ENCODE measurements around the gene DTNB. TPM values are rescaled to one million over a fixed set of nuclear protein-coding genes. Genes with fewer than 3 reads are reported as not detected.

The DTNB gene
- total and polyA plus RNA-seq, 2 of the 4 experiments (the other 2 are of a cell fraction) = 3.8 to 5.3 TPM

DNA sequence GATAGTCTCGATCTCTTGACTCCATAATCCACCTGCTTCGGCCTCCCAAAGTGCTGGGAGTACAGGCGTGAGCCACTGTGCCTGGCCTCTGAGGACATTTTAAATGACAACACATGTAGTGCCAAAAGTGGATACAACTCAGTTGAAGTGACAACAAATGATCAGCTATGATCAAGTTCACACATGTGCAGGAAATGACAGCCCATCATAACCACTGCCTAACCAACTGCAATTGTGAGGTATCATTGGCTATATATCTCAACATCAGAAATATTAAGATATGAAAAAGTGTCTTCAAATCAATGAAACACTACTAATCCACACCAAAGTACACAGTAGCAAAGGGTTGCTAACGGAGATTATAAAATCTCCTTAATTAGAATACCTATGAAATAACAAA, 84.8 kb downstream of the DTNB start:
- no peaks in the 10 kb centered on the region for H3K9me3 ChIP-seq (ENCODE audit: control insufficient read depth, insufficient read depth, low read length)
- H3K4me2 ChIP-seq (ENCODE audit: low read depth, low read length) = no peak overlapping the region
- ChIA-PET CTCF (no interaction called here), POLR2A (ENCODE audit: unreplicated experiment) (no interaction called here)
- no peak overlapping the region for H2BK5ac ChIP-seq (ENCODE audit: low read depth, low read length, poor library complexity, severe bottlenecking)
- TF ChIP-seq RCOR1 (IDR thresholded peaks at IDR 0.05; ENCODE audit: insufficient replicate concordance, low read length) = no peak
- no peak overlapping the region for H2AFZ ChIP-seq (replicated peaks; ENCODE audit: low read length, poor library complexity)
- no peak overlapping the region for H2BK15ac ChIP-seq (ENCODE audit: low read depth, low read length)
- no peak overlapping the region for H2AK9ac ChIP-seq (replicated peaks; ENCODE audit: low read depth, low read length, poor library complexity)
- no peak for ATAC-seq (ENCODE audit: low read depth)
- intact Hi-C loops (cut with micrococcal nuclease) (no loop called here), in situ Hi-C loops (cut with MboI; ENCODE audit: low sequenced_read_pairs) (no loop called here), dilution Hi-C loops (cut with HindIII; ENCODE audit: low sequenced_read_pairs, unreplicated experiment) (no loop called here)
- no peak overlapping the region for H4K8ac ChIP-seq (ENCODE audit: low read depth in 2 of 2, low read length in 2 of 2)
- WGBS, 2 experiments (ENCODE audit: extremely low coverage in 2 of 2, insufficient read length in 1 of 2) = 100% methylated on average over 2 of the region's 4 CpGs; no CpG with 5 or more reads in 1 of the 2 experiments
- no peak overlapping the region for H3K23ac ChIP-seq (ENCODE audit: low read depth, low read length)
- H2AK5ac ChIP-seq (ENCODE audit: low read depth, low read length) = no peak overlapping the region
- H2BK120ac ChIP-seq (ENCODE audit: low read depth, low read length) = no peak overlapping the region
- H3K56ac ChIP-seq (ENCODE audit: extremely low read depth, insufficient read depth, low read length) = no peak overlapping the region
- H3K18ac ChIP-seq (ENCODE audit: low read depth, low read length) = no peak overlapping the region
- no TSS peak for BruUV-seq (replicated peaks)
- no peak for DNase-seq
- H3K4me3 ChIP-seq (ENCODE audit: insufficient read depth, low read depth, low read length) = no peak overlapping the region
- peaks cover 4% of the 10 kb centered on the region; the same call in 1 of the 2 replicates for H3K9me1 ChIP-seq (ENCODE audit: insufficient read depth, low read length)
- H4K5ac ChIP-seq (ENCODE audit: low read depth, low read length) = no peak overlapping the region
- no peak overlapping the region for H3K9ac ChIP-seq (ENCODE audit: low read depth, low read length)
- no peak overlapping the region for H4K91ac ChIP-seq (ENCODE audit: insufficient read depth, low read depth, low read length)
- H3K36me3 ChIP-seq (ENCODE audit: control insufficient read depth, insufficient read depth, low read length) = no peaks in the 10 kb centered on the region
- H4K20me1 ChIP-seq (ENCODE audit: insufficient read depth, low read length) = no peaks in the 10 kb centered on the region
- H2BK20ac ChIP-seq (ENCODE audit: low read depth, low read length) = no peak overlapping the region
- no peak overlapping the region for H3K14ac ChIP-seq (replicated peaks; ENCODE audit: low read depth, low read length)
- no peaks in the 10 kb centered on the region for H3K27me3 ChIP-seq (ENCODE audit: control insufficient read depth, insufficient read depth, low read length)
- peaks cover 8% of the 10 kb centered on the region for H3K4me1 ChIP-seq (ENCODE audit: control insufficient read depth, insufficient read depth, low read length)
- no peaks in the 10 kb centered on the region for H3K79me1 ChIP-seq (ENCODE audit: low read depth in 1 of 2, low read length in 2 of 2)
- H3K4ac ChIP-seq (ENCODE audit: low read depth, low read length) = no peak overlapping the region
- no peak overlapping the region for H3K27ac ChIP-seq (ENCODE audit: insufficient read depth, low read length)
